Right renal cortex interstitium (tissue), 3 donors: ENCODE results near the gene KCND1. TPM values are rescaled to one million over a fixed set of nuclear protein-coding genes. Genes with fewer than 3 reads are reported as not detected.
"Not testable (repeated sequence)": the region's sequence is repeated elsewhere in the genome, so short reads cannot be mapped to it uniquely, and the experiment has no call there.

Experiments used
- DNase-seq, 3 donors: peaks; one replicate each; pipeline ENCODE4 v3.0.0-alpha.2; 2013; ENCODE audit warnings: low read depth in 3 of 3, low spot score in 2 of 3
- polyA plus RNA-seq, 3 donors: library from polyadenylated mRNA; unstranded; fragments of 120-200 nt; gene quantifications; one replicate each; pipeline ENCODE4 v1.2.1, GENCODE V29; 2013; ENCODE audit not compliant: insufficient read length in 3 of 3

The KCND1 gene
- 1 to 10 TPM; 2.1 to 2.2 (median 2.1) TPM for polyA plus RNA-seq

DNA sequence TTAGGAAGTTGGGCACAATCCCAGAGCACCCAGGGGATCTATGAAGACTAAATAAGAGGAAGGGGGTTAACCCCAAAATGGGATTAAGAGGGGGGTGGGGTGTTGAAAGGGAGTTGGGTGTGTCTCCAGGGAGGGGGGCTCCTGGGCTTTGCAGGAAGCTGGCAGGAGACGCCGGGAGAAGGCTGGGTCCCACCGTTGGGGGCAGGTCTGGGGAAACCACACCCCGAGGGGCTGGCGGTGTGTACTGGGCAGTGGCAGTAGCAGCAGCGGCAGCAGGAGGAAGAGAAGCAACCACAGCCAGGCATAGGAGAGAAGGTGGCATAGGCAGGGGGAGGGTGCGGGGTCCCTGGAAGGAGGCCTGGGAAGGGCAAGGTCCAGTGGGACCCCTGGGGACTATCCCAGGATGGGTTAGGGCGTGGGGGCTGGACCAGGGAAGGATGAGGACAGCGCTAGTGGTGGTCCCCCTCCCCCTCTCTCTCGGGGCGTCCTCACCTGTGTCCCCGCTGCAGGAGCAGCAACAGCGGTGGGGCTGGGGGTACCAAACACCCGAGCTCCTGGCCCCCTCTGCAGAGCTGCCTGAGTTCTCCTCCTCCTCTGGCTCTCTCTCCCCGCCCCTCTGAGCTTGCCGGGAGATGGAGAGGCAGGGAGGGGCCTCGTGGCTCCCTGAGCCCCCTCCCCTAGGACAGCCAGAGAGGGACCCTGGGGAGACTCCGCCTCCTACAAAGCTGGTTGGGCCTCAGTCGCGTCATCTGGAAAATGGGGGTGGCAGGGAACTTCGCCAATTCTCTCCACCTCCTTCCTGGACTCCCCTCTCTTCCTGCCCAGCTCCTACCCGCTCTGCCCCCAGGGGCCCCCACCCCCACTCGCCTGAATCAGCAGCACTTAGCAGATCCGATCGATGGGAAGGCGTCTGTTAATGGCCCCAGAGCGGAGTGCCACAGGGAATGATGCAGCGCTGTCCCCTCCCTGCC lies at the start of gene KCND1:
Gene KCND1, minus strand, starts transcription at position 596 of the 971 bp plus-strand sequence. CDS start 1,573 bp downstream, outside the sequence.
- no peak for DNase-seq

GRCh38 chrX:49019599-49020249 lies 48.1 kb upstream of the KCND1 start:
- no peak for DNase-seq

DNA sequence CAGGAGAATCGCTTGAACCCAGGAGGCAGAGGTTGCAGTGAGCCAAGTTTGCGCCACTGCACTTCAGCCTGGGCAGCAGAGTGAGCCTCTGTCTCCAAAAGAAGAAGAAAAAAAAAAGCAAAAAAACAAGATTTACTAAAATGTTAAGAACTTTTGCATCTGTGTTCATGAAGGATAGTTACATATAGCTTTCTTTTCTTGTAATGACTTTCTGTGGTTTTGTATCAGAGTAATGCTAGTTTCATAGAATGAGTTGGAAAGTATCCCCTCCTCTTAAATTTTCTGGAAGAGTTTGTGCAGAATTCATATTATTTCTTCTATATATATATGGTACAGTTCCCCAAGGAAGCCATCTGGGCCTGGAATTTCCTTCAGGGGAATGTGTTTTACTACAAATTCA lies 47.4 kb upstream of the KCND1 start:
- no peak for DNase-seq

- no peak for DNase-seq
Observed at GRCh38 chrX:49003696-49004095, 32.1 kb upstream of the KCND1 start.

DNA sequence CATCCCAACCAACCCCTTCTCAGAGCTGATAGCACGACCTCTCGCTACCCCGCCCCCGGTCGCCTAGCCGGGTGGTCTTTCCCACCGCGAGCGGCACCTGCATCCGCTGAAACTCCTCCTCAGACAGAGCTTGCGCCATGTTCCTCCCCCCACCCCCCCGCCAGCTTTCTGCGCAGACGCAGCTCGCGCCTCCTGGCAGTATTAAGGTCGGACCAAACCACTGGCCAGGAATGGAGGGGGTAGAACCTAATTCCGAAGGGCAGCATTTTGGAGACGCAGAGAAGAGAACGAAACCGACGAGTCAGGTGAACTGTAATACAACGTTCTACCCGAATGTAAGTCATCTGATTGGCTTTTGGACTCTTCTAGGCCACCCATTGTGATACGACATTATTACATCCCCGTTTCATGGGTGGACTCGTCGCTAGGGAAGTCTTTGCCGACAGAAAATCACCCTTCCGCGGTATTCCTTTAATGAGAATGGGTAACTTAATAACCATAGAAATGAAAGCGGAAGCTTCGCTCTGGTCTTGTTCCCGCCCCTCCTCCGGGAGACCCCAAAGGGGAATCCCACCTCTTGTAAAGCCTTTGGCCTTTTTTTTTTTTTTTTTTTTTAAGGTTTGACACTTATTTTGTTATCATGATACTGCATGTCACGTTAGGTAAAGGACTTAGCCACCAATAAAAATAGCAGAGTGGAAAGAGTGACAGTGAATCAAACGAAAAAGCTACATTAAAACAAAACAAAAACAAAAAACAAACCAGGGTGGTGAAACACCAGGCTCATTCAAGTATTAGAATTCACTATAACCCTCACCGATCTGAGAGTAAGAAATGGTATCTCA lies 30.7 kb upstream of the KCND1 start, which contains the start of gene GRIPAP1:
Gene GRIPAP1, minus strand, starts transcription at position 174 of the 845 bp plus-strand sequence. Its CDS starts 35 bp downstream, at position 139.
- peak; percentile 71 to 84 (median 76) for DNase-seq

GRCh38 chrX:49001521-49002090 lies 30.0 kb upstream of the KCND1 start:
- DNase-seq = peak in 2 of 3 donors; percentile 1 to 8

GRCh38 chrX:49000636-49001035 lies 29.0 kb upstream of the KCND1 start:
- DNase-seq = no peak

DNA sequence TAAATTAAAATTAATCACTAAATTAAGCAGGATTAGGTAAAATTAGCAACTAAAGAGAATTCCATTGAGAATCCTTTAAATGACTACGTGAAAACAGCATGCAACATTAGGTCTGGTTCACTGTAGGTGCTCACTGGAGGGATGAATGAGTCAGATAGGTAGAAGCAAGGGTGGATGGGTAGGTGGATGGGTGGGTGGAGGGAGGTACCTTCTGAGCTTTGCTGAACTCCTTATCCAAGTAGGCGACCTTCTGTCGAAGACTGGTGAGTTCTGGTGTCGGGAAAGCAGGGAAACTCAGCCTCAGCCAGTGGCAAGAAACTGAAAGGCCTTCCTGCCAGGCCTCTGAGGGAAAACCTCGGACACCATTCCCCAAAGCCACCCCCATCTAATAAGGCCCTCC lies 27.4 kb upstream of the KCND1 start:
- DNase-seq = no peak

DNA sequence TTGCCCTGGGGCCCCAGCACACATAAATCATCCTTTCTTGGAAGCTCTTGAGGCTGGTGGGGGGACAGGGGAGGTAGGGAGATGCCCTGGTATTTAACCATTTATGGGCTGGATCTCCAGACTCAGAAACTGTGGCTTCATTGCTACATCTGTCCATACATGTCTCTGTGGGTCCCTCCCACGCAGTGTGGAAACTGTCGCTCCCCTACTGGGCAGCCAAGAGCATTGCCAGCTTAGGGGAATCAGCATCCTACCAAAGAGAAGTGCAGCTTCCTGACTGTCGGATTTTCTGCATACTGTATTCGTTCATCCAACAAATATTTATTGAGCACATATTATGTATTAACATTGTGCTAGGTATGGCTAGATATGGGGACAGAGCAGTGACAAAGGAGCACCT lies 26.7 kb upstream of the KCND1 start:
- no peak for DNase-seq

DNA sequence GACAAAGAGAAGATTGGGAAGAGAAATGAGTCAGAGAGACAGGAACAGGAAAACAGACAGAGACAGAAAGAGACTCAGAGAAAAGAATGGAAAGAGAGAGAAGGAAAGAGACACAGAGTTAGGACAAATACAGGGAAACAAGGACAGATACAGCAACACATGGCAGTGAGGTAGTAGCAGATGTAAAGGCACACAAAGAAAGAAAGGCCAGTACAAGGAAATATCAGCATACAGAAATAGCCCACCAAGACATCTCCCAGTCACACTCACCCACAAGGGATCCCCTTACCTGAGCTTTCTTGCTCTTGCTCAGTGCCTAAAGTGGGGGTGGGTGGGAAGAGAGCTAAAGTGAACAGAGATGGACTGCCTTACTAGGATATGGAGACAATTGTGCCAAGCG lies 26.2 kb upstream of the KCND1 start:
- DNase-seq = no peak

DNA sequence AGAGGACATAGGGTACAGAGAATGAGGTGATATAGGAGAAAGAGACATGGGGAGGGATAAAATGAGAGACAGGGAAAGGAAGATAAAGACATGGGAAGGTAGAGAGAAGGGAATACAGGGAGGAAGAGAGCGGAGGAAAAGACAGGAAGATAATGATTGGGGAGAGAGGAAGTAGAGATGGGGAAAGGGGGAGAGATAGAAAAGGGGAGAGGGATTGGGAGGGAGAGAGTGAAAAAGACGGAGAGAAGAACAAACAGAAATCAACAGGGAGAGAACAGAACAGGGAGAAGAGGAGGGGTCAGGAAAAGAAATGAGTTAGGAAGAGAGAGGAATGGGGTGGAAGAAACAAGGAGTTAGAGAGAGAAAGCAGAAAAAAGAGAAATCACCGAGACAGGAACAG lies 25.8 kb upstream of the KCND1 start:
- no peak for DNase-seq

- DNase-seq = no peak
Observed at GRCh38 chrX:48996969-48997368, 25.3 kb upstream of the KCND1 start.

GRCh38 chrX:48992341-48992740 lies 20.7 kb upstream of the KCND1 start:
- DNase-seq = no peak

- DNase-seq = no peak
Observed at GRCh38 chrX:48989483-48989882, 17.8 kb upstream of the KCND1 start.

DNA sequence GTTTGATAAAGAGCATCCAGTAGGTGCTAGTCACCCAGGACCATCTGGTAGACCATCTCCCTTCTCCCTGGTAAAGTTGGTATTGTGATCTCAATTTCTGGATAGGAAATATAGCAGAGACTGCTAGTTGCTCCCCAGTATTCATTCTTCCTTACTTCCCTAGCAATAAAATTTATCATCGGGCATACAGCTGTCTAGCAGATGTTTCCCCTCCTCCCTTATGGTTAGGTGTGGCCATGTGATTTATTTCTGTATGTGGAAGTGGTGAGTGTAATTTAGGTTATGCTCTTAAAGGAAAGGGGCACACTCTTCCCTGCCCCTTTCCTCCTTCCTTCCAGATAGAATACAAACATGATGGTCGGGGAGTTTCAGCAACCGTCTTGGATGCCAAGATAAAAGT lies 12.3 kb upstream of the KCND1 start:
- DNase-seq = no peak

DNA sequence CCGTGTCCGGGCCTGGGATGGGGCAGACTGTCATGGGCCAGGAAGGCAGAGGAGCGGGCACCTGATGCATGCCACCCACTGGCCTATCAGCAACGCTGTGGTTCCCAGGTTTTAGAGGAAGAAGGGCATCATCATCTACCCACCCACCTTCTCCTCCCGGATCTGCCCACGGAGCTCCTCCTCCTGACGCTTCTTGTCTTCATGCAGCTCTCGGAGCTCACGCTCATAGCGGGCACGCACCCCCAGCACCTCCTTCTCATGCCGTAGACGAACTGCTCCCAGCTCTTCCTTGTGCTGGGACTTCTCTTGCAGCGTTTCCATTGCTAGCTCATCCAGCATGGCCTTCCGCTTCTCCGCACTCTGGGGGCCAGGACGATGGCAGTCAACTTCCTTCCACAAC lies 11.4 kb upstream of the KCND1 start:
- DNase-seq = no peak

GRCh38 chrX:48981178-48981577 lies 9.5 kb upstream of the KCND1 start:
- DNase-seq = no peak

GRCh38 chrX:48980341-48980740 lies 8.7 kb upstream of the KCND1 start:
- DNase-seq = not testable (repeated sequence)

- DNase-seq = no peak
Observed at GRCh38 chrX:48978226-48978625, 6.6 kb upstream of the KCND1 start.

- no peak for DNase-seq
Observed at GRCh38 chrX:48976086-48976485, 4.4 kb upstream of the KCND1 start.
